GM12892 (cell line): ENCODE results near the gene ERC1.

Source experiments
- POLR2A ChIP-seq: IDR thresholded peaks from 2 replicates; pipeline ENCODE4 v1.6.1; 2011; ENCODE audit warnings: low read depth, low read length, control low read depth
- POLR2AphosphoS5 ChIP-seq: IDR thresholded peaks from 2 replicates; pipeline ENCODE4 v1.6.1; 2011; ENCODE audit warnings: low read depth, low read length, control low read depth
- TAF1 ChIP-seq: IDR thresholded peaks from 2 replicates; pipeline ENCODE4 v1.6.1; 2011; ENCODE audit warnings: low read depth, mild to moderate bottlenecking, control low read depth, low read length, borderline replicate concordance

DNA sequence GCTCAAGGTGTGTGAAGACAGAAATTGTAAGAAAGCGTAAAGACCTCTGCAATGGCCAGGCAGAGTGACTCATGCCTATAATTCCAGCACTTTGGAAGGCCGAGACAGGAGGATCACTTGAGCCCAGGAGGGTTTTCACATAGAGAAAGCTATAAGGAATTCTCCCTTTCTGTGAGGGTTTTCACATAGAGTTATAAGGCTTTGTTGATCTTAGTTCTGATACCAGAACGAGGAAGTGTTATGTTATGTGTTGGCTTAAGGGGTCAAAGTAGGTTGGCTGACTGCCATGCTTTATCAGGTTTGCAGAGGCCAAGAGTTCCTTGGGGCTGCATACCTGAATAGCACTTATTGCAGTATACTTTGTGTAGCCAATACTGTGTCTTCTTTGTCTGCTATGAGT lies 139.1 kb downstream of the ERC1 start:
- TF ChIP-seq POLR2A (no peak), POLR2AphosphoS5 (no peak), TAF1 (no peak)
